Neutrophil (primary cell): Measurements from ENCODE around the gene DCANP1.

Experiments used
- H3K27ac ChIP-seq: fragments of 200-600 bp; sonication (generic); 2 replicates; pipeline ENCODE4 v1.5.1; 2016; ENCODE audit warnings: mild to moderate bottlenecking, moderate library complexity
- H3K27me3 ChIP-seq: fragments of 200-600 bp; sonication (generic); 2 replicates; pipeline ENCODE4 v1.6.0; 2016; ENCODE audit warnings: mild to moderate bottlenecking
- H3K36me3 ChIP-seq: fragments of 200-600 bp; sonication (generic); 2 replicates; pipeline ENCODE4 v1.5.1; 2017
- H3K4me1 ChIP-seq, 2 experiments: fragments of 200-600 bp in 1 of 2; sonication (generic) in 1 of 2; 1 replicate in 1 of 2; 2 replicates in 1 of 2; pipeline versions ENCODE4 v1.5.1 to v1.6.1; 2013 to 2016; ENCODE audit warnings: low read depth in 1 of 2, low read length in 1 of 2, mild to moderate bottlenecking in 1 of 2, moderate library complexity in 1 of 2; ENCODE audit not compliant: control insufficient read depth in 1 of 2, insufficient read depth in 1 of 2
- H3K4me3 ChIP-seq, 2 experiments: fragments of 200-600 bp in 1 of 2; sonication (generic) in 1 of 2; 1 replicate in 1 of 2; 2 replicates in 1 of 2; pipeline ENCODE4 v1.5.1; 2013 to 2016; ENCODE audit warnings: low read depth in 1 of 2, low read length in 1 of 2, mild to moderate bottlenecking in 1 of 2, moderate library complexity in 1 of 2
- H3K9me3 ChIP-seq: fragments of 200-600 bp; sonication (generic); 2 replicates; pipeline ENCODE4 v1.5.1; 2016
- TF ChIP-seq, protein P1 (sequence below): fragments of 200-600 bp; sonication (generic); IDR thresholded peaks from 2 replicates; pipeline ENCODE4 v1.5.1; 2016; ENCODE audit warnings: antibody characterized with exemption

Gene DCANP1

DNA sequence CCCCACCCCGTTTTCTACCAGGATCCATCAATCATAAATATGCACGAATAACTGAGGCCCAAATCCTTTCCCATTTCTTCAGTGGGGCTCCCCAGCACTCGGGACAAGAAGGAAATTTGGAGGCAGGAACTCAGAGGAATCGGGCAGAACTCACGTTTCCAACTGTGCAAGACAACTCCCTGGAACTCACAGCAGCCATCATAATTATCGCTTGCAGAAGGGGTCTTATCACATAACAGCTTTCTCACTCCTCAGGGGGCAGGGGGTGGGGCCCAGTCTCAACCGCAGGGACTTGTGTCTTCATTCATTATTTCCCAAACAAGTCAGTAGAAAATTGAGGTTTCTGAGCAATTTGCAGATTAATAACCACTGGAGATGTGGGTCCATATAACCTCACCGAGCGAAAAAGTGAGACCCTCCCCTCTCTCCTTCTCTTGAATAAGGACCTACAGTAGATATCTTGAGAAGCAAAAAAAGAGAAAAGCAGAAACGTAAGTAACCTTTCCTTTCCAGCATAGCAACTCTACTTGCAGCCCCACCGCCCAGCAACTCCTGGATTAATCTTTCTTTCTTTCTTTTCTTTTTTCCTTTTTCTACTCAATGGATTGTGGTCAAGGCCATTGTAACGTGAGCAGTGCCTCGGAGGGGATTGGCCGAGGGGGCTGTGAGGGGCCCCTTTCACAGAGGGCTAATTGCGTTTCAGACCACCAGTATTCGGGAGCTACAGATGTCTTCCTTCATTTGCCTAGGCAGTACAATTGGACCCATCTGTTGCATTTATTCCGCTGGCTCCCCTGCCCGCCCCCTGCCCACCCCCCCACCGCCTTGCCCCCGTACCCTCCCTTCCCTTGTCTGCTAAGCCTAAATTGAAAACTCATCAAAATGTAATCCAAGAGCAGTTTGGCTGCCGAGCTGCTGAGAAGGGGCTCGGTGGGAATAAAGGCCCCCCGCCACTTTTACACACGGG is 29.8 kb upstream of the DCANP1 start:
- TF ChIP-seq, protein P1, sequence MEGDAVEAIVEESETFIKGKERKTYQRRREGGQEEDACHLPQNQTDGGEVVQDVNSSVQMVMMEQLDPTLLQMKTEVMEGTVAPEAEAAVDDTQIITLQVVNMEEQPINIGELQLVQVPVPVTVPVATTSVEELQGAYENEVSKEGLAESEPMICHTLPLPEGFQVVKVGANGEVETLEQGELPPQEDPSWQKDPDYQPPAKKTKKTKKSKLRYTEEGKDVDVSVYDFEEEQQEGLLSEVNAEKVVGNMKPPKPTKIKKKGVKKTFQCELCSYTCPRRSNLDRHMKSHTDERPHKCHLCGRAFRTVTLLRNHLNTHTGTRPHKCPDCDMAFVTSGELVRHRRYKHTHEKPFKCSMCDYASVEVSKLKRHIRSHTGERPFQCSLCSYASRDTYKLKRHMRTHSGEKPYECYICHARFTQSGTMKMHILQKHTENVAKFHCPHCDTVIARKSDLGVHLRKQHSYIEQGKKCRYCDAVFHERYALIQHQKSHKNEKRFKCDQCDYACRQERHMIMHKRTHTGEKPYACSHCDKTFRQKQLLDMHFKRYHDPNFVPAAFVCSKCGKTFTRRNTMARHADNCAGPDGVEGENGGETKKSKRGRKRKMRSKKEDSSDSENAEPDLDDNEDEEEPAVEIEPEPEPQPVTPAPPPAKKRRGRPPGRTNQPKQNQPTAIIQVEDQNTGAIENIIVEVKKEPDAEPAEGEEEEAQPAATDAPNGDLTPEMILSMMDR, result no peak

DNA sequence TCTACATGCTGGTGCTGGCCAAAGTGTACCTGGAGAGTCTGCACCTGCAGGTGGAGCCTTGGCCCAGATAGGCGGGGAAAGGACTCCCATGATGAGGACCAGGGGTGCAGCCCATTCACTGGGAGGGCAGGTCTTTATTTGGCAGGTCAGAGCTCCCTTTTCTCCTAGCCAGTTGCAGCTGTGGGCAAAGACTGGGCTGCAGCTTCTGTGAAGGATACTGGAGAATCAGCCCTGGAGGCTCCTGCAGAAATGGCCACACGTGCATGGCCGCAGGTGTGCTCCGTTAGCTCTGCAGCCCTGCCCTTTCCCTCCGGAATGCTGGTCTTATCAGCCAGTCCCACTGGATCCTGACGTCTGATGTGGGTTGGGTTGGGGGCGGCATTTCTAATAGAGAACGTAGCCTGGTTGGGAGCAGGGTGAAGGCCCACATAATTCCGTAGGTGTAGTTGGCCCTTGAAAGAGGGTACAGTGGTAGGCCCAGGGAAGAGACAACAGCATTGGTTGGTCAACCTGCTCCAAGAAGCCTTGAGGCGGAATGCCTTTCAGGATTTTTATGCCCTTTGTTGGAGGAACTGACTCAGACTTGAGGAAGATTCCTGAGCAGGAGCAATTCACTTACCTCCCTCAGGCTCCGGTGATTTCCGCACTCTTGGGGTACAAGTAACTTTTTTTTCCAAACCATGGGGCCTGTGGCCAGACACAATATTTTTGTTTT is 27.0 kb upstream of the DCANP1 start:
- Histone ChIP-seq H3K4me1 (no peaks in the 10 kb centered on the region), H3K4me3 (no peak overlapping the region), H3K27me3 (peaks cover 87% of the 10 kb centered on the region), H3K27ac (no peak overlapping the region), H3K9me3 (no peaks in the 10 kb centered on the region), H3K36me3 (no peaks in the 10 kb centered on the region)
- TF ChIP-seq, protein P1, result no peak

More for the DNA sequence above, 29.8 kb upstream of the DCANP1 start:
- H3K27me3 ChIP-seq, result peaks cover 69% of the 10 kb centered on the region
- no peaks in the 10 kb centered on the region for H3K4me1 ChIP-seq
- no peaks in the 10 kb centered on the region for H3K9me3 ChIP-seq
- no peaks in the 10 kb centered on the region for H3K36me3 ChIP-seq
- H3K27ac ChIP-seq, result no peak overlapping the region
- H3K4me3 ChIP-seq, result no peak overlapping the region

DNA sequence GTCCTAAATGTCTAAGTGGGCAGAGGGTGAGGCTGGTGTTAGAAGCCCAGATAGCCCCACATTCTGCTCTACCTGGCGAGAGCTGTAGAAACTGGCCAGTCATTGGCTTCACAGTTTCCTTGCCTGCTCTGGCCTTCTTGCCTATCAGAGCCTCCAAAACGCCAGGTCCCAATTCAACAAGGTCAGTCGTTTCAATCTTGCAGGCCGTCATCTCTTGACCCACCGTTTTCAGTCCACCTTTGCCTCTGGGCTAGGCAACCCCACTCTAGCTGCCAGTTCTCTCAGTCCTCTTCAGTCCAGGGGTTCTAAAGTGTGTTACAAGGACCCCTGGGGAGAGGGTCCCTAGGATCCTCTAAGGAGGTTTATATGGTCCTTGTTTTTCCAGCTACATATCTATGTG is 25.0 kb upstream of the DCANP1 start:
- no peaks in the 10 kb centered on the region for H3K36me3 ChIP-seq

DNA sequence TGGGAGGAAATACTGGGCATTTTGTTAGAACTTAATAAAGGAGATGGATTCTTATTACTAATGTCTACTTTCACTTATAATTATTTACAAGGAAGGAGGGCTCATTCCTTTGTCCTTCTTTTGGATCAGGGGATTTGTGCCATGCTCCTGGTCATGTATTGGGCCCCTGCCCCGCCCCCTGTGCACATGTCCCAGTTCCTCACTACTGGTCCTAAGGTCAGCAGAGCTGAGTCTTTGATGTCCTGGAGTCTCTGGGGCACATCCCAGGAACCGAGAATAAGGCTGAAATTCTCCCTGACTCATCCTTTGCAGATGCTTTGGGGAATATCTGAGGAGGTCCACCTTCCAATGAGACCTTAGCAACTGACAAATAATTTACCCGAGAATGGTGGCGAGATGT is 24.6 kb upstream of the DCANP1 start:
- H3K4me3 ChIP-seq, result no peak overlapping the region
- no peaks in the 10 kb centered on the region for H3K36me3 ChIP-seq
- peaks cover 88% of the 10 kb centered on the region for H3K27me3 ChIP-seq
- no peaks in the 10 kb centered on the region for H3K4me1 ChIP-seq
- no peaks in the 10 kb centered on the region for H3K9me3 ChIP-seq
- no peak overlapping the region for H3K27ac ChIP-seq
- TF ChIP-seq, protein P1, result no peak

More for the DNA sequence above, 25.0 kb upstream of the DCANP1 start:
- no peak overlapping the region for H3K4me3 ChIP-seq
- H3K27me3 ChIP-seq, result peaks cover 88% of the 10 kb centered on the region
- H3K4me1 ChIP-seq, result no peaks in the 10 kb centered on the region
- H3K9me3 ChIP-seq, result no peaks in the 10 kb centered on the region
- H3K27ac ChIP-seq, result no peak overlapping the region
- TF ChIP-seq, protein P1, result no peak

DNA sequence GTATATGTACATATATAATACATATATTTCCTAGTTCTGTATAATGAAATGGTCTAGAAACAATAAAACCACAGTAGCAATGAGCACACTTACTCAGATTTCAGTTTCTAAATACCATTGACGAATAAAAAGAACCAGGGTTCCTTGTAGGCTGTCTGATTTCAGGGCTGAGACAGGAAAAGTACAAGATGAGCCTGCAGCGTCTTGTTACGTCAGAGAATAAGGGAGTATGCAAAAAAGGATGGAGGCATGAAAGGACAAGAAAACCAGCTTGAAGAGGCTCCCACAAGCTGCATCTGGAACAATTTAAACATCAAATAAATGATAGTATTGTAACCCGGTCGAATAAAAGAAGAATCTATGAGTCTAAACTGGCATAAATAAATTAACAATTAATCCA is 22.8 kb upstream of the DCANP1 start:
- Histone ChIP-seq H3K4me1 (peaks cover 3 to 5% of the 10 kb centered on the region in 2 experiments), H3K27me3 (peaks cover 88% of the 10 kb centered on the region), H3K9me3 (no peaks in the 10 kb centered on the region), H3K4me3 (no peak overlapping the region), H3K36me3 (no peaks in the 10 kb centered on the region), H3K27ac (no peak overlapping the region)
- TF ChIP-seq, protein P1, result no peak
